ENCODE data around the gene CUX1. TPM values are rescaled to one million over a fixed set of nuclear protein-coding genes. Genes with fewer than 3 reads are reported as not detected.

Gene CUX1
- total RNA-seq, 1 experiment from 2014 or later: 37.4 TPM

DNA sequence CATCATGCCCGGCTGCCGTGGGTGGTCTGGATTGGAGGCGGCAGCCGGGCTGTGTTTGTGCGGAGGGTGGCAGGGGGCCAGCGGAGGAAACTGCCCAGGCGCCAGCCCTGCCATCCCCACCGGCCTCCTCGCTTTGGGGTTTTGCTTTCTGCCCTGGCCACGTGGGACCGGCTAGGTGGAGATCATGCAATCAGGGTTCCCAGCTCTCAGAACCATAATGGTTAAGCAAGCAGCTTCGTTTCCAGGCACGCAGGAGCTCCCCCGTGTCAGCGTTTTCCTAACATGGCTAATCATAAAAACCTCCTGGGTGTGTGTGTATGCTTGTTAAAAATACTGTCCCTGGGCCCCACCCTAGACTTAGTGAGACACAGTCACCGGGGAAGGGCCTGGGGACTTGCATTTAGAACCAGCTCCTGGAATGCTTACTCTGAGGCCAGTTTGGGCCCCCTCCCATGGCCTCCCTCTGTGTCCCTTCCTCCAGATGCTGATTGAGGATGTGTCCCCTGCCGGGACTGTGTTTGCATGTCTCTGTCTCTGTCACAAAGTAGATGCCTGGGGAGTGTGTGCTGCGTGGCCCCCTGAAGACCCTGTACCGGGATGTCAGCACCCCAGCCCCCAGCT, 119.3 kb downstream of the CUX1 start:
- DNase-seq (ENCODE audit: low read depth): no peak
- in situ Hi-C loops (cut with HindIII; ENCODE audit: low pct_unique_long_range_greater_than_20kb, low sequenced_read_pairs): no loop called here

DNA sequence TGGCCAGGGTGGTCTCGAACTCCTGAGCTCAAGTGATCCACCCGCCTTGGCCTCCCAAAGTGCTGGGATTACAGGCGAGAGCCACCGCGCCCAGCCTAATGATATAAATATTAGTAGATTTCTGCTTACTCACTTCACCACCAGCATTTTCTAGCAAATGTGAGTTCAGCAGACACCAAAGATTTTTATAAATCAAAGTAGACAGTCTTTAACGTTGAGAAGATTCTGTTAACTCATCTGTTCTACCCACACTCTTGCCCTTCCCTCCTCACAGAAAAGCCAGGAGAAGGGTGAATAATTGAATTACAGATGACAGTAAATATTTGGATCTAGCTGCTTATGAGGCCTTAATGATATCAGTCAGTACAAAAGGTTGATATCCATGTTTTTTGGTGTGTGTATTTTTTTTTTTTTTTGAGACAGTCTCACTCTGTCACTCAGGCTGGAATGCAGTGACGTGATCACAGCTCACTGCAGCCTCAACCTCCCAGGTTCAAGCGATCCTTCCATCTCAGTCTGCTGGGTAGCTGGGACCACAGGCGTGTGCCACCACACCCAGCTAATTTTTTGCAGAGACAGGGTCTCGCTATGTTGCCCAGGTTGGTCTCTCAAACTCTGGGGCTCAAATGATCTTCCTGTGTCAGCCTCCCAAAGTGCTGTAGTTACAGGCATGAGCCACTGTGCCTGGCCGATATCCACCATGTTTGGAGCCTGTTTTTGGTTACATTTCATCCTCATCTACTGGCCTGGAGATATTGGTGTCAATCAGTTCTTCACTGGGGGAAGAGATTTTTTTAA, 120.5 kb downstream of the CUX1 start:
- in situ Hi-C loops (cut with HindIII; ENCODE audit: low pct_unique_long_range_greater_than_20kb, low sequenced_read_pairs): no loop called here

GRCh38 chr7:101939136-101939695, 121.8 kb downstream of the CUX1 start:
- no peak for DNase-seq (ENCODE audit: low read depth)
- in situ Hi-C loops (cut with HindIII; ENCODE audit: low pct_unique_long_range_greater_than_20kb, low sequenced_read_pairs): no loop called here

More for the DNA sequence above, 120.5 kb downstream of the CUX1 start:
- DNase-seq (ENCODE audit: low read depth): no peak

GRCh38 chr7:101940151-101940550, 122.7 kb downstream of the CUX1 start:
- no peak for DNase-seq (ENCODE audit: low read depth)
- in situ Hi-C loops (cut with HindIII; ENCODE audit: low pct_unique_long_range_greater_than_20kb, low sequenced_read_pairs): no loop called here

GRCh38 chr7:101940830-101941229, 123.4 kb downstream of the CUX1 start:
- in situ Hi-C loops (cut with HindIII; ENCODE audit: low pct_unique_long_range_greater_than_20kb, low sequenced_read_pairs): no loop called here
- peak; percentile 27 for DNase-seq (ENCODE audit: low read depth)

DNA sequence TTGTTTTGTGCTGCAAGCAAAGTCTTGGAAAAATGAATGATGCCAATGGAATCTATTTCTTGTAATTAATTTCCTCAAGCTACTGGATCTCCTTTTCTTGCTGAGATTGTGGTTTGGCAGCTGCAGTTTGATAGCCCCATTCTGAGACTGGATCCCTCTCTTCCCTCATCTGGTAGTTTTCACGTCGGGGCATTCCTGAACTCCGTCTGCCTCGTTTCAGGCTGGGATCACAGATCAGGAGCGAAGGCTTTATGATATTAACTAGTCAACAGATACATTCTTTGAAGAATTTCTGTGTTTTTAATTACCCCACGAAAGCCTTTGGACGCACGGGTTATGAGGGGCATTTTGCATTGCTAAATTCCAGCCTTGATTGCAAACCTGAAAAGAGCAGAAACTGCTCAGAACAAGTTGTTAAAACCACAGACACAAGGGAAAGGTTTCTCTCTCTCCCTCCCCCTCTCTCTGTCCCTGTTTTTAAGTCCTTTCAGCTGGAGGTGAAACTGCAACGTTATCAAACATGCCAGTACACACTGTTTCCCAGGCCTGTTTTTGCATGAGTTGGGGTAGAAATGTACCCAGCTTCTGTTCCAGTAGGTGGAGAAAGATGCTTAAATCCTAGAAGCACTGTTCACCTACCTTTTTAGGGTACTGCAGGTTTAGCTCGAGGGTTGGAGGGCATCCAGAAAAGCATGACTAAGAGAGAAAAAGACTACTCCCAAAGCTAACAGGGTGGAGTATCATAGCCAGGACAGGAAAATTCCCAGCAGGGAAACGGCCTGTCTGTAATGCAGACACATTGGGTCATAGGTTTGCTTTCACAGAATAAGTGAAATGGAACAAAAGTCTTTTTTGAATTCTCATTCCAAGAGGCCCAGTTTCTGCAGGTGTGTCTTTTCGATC, 124.3 kb downstream of the CUX1 start:
- in situ Hi-C loops (cut with HindIII; ENCODE audit: low pct_unique_long_range_greater_than_20kb, low sequenced_read_pairs): no loop called here
- DNase-seq (ENCODE audit: low read depth): peak; percentile 78

DNA sequence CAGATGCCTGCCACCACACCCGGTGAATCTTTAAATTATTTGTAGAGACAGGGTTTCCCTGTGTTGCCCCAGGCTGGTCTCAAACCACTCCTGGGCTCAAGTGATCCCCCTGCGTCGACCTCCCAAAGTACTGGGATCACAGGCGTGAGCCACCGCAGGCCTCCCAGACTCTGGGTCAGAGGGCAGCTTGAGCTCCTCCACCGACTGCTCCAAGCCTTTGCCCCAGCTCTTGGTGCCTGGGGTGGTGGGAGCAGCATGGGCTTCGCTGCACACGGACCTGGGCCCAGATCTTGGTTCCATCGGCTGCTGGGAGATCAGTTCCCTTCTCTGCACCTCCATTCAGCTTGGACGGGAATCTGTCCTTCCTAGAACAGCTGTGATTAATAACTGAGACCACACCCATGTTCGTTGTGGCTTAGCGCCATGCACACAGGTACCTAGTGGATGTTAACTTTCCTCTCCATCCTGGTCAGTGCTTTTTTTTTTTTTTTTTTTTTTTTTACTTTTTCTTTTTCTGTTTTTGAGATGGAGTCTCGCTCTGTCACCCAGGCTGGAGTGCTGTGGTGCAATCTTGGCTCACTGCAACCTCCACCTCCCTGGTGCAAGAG, 125.3 kb downstream of the CUX1 start:
- in situ Hi-C loops (cut with HindIII; ENCODE audit: low pct_unique_long_range_greater_than_20kb, low sequenced_read_pairs): no loop called here
- DNase-seq (ENCODE audit: low read depth): no peak

GRCh38 chr7:101943306-101943705, 125.9 kb downstream of the CUX1 start:
- in situ Hi-C loops (cut with HindIII; ENCODE audit: low pct_unique_long_range_greater_than_20kb, low sequenced_read_pairs): no loop called here
- no peak for DNase-seq (ENCODE audit: low read depth)

- in situ Hi-C loops (cut with HindIII; ENCODE audit: low pct_unique_long_range_greater_than_20kb, low sequenced_read_pairs): no loop called here
Measured at GRCh38 chr7:101943889-101944600, 126.6 kb downstream of the CUX1 start.

DNA sequence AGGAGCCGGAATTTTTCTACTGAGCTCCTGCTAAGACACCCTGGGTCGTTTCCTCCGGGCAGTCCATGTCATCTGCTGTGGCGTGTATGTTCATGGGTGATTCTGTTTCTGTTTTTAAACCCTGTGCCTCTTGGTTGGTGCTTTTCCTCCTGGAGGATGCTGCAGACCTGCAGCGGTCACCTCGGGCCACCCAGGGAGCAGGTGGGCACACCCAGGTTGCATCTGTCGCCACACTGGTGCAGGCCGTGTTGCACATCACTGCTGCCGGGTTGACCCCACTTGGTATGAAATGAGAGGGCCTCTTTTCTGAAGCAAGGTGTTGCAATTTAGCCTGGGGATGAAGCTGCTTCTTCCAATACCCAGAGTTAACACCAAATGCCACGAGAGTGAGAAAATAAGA, 127.2 kb downstream of the CUX1 start:
- in situ Hi-C loops (cut with HindIII; ENCODE audit: low pct_unique_long_range_greater_than_20kb, low sequenced_read_pairs): no loop called here

More at GRCh38 chr7:101943889-101944600, 126.6 kb downstream of the CUX1 start:
- no peak for DNase-seq (ENCODE audit: low read depth)

GRCh38 chr7:101945034-101945758, 127.8 kb downstream of the CUX1 start:
- no peak for DNase-seq (ENCODE audit: low read depth)
- in situ Hi-C loops (cut with HindIII; ENCODE audit: low pct_unique_long_range_greater_than_20kb, low sequenced_read_pairs): no loop called here

More for the DNA sequence above, 127.2 kb downstream of the CUX1 start:
- no peak for DNase-seq (ENCODE audit: low read depth)

DNA sequence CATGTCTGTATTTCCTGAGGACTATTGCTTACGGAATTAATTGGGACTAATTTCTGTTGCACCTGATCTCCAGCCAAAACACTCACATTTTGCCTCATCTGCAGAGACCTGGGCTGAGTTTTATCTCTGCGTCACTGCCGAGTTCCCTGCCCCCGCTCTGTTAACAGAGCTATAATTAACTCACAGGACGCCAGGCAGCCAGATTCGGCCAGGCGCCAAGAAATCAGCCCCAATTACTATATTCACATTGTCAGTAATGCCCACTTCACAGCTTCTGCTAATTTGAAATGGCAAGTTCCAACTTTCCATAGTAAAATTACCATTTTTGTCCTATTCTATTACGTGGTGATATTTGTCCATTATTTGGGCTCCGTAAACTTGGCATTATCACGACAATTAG, 130.5 kb downstream of the CUX1 start:
- DNase-seq (ENCODE audit: low read depth): no peak
- in situ Hi-C loops (cut with HindIII; ENCODE audit: low pct_unique_long_range_greater_than_20kb, low sequenced_read_pairs): no loop called here

DNA sequence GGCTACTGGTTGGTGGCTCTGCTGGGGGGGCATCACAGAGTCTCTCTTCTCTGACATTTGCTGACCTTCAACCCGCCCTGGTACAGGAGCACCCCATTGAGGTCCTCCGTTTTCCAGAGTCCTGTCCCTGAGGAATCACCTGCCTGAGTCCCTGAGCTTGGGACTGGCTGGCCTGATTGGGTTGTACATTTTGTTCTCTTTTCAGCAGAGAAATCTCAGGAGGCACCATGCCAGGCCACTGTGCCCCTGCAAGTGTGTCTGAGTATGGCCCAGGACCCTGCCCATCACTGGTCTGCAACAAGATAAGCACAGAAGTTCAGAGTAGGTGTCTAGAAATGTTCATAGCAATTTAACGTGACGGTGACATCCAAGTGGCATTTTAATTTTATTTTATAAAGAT, 131.2 kb downstream of the CUX1 start:
- DNase-seq (ENCODE audit: low read depth): no peak
- in situ Hi-C loops (cut with HindIII; ENCODE audit: low pct_unique_long_range_greater_than_20kb, low sequenced_read_pairs): no loop called here

DNA sequence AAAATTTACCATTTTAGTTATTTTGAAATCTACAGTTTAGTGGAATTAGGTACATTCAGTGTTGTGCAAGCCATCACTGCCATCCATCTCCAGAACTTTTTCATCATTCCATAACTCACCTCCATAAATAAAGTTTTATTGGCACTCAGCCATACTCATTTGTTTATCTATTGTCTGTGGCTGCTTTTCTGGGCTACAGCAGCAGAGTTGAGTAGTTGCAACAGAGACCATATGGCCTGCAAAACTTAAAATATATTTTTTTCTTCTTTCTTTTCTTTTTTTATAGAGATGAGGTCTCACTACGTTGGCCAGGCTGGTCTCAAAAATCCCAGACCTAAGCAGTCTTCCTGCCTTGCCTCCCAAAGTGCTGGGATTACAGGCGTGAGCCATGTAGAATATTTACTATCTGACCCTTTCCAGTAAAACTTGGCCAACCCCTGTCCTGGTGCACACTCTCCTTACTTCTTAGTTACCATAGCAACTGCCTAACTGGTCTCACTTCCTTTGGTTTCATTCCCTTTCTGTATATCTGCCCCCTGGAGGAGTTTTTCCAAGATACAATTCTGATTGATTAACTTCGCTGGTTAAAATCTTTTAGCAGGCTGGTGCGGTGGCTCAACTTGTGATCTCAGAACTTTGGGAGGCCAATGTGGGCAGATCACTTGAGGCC, 133.2 kb downstream of the CUX1 start:
- DNase-seq (ENCODE audit: low read depth): no peak
- in situ Hi-C loops (cut with HindIII; ENCODE audit: low pct_unique_long_range_greater_than_20kb, low sequenced_read_pairs): no loop called here

GRCh38 chr7:101951757-101952156, 134.3 kb downstream of the CUX1 start:
- in situ Hi-C loops (cut with HindIII; ENCODE audit: low pct_unique_long_range_greater_than_20kb, low sequenced_read_pairs): no loop called here
- DNase-seq (ENCODE audit: low read depth): no peak

DNA sequence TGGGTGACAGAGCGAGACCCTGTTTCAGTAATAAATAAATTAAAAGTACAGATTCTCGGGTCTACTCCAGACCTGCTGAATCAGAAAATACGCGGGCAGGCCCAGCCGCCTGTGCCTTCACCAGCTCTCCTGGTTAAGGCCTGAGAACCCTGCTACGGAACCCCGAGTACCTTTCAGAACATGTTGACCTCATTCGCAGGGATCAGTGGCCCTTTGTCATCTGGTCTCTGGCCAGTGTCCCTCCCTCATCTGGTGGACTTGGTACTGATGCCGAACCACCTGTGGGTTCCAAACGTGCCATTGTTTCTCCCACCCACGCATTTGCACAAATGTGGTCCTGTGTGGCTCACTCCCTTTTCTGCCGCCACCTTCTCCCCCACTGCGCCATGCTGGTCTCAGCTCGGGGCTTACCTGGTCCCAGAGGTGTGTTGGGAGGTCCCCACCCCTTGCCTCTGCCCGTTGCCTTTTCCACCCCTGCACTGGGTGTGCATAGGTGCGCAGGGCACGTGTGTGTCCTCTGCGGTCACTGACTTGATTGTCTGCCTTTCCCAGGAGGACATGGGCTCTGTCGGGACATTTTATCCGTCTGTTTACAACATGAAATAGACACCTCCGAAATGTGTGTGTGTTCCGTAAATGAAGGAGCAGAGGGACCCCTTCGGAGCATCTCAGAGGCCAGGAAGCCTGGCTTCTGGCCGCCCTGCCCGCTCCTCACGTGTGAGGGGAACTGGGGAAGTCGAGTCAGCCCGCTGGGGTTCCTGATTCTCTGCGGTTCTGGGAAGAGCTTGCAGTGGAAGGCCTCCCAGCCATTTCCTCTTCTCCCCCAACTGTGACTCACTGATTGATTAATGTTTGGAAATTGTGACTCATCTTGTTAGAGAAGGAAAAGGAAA, 135.2 kb downstream of the CUX1 start:
- peak; percentile 47 for DNase-seq (ENCODE audit: low read depth)
- in situ Hi-C loops (cut with HindIII; ENCODE audit: low pct_unique_long_range_greater_than_20kb, low sequenced_read_pairs): no loop called here
